ENCODE results near the gene ZNF416.

The ZNF416 gene

GRCh38 chr19:57527136-57527881, 51.4 kb downstream of the ZNF416 start, which contains the start of gene ZNF549:
ZNF549 (plus strand) TSS chr19:57527356; CDS start chr19:57527574, 218 bp downstream.
- TF ChIP-seq CTCF (IDR thresholded peaks at IDR 0.05; ENCODE audit: borderline replicate concordance, insufficient read depth, low read depth, low read length): no peak
- peak within 1 kb of the TSS; percentile 94 for H3K4me3 ChIP-seq (ENCODE audit: low read depth, low read length)

Measured in GM12875 (cell line).